ENCODE results near the gene SOS1.

DNA sequence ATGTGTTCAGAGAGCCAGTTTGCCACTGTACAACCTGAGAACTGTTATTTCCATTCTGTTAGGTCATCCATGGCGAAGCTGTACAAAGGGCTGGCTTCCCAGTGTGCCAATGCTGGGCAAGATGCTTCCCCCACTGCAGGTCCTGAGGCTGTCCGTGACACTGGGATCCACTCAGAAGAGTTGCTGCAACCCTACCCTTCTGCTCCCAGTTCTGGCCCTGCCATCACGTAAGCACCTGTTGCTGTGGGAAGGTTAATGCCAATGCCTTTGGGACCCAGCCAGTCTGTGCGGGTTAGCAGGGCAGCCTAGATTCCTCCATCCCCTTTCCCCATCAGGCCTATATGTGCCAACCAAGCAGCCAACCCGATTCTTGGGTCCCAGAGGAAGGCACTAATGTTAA is 162.9 kb downstream of the SOS1 start:
- no peak for TF ChIP-seq CTCF (IDR thresholded peaks at IDR 0.05)
- TF ChIP-seq EZH2phosphoT487 (IDR thresholded peaks at IDR 0.05), result no peak

Measured in neural progenitor cell (in vitro differentiated cells).